ENCODE data around the gene CADM2.

DNA sequence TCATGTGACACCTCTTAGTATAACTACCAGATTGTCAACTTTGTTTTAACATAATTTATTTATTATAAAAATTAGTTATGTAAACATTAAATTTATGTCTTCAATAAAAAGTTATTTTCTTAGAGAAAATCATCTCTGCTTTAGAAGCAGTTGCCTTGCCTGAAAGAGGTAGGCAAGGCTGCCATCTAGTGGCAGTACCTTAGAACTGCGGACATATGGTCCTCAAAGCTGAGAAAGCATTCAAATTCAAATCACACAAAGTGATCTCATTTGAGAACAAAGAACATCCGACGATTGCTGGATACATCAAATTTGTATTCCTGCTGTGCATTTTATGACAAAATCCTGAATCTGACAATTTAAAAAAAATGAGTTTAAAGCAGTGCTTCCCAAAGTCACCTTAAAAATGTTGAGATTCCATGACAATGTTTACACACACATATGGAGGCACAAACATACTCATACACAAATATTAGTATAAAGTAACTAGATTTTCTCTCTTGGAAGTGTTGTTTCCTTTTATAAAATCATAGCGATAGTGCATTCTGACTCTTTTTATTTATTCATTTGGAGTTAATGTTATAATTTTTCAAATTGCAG lies 617.4 kb downstream of the CADM2 start:
- no peak for TF ChIP-seq POLR2A (IDR thresholded peaks at IDR 0.05)
- TF ChIP-seq, protein P1, sequence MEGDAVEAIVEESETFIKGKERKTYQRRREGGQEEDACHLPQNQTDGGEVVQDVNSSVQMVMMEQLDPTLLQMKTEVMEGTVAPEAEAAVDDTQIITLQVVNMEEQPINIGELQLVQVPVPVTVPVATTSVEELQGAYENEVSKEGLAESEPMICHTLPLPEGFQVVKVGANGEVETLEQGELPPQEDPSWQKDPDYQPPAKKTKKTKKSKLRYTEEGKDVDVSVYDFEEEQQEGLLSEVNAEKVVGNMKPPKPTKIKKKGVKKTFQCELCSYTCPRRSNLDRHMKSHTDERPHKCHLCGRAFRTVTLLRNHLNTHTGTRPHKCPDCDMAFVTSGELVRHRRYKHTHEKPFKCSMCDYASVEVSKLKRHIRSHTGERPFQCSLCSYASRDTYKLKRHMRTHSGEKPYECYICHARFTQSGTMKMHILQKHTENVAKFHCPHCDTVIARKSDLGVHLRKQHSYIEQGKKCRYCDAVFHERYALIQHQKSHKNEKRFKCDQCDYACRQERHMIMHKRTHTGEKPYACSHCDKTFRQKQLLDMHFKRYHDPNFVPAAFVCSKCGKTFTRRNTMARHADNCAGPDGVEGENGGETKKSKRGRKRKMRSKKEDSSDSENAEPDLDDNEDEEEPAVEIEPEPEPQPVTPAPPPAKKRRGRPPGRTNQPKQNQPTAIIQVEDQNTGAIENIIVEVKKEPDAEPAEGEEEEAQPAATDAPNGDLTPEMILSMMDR (IDR thresholded peaks at IDR 0.05) = peak; percentile 55 to 85 (median 78)
- no peak for TF ChIP-seq EP300 (IDR thresholded peaks at IDR 0.05)
